A549 (cell line): ENCODE data around the gene IGFBP5. TPM values are rescaled to one million over a fixed set of nuclear protein-coding genes. Genes with fewer than 3 reads are reported as not detected.

Experiments used
- ATAC-seq, 2 experiments: fragments of 200-7000 bp in 1 of 2; fragments of >200 bp in 1 of 2; cut with Nextera tagmentation in 1 of 2; cut with Tn5 transposase in 1 of 2; 3 replicates each; pipeline versions ENCODE4 v1.8.0 to v1.9.1; 2018 to 2020; ENCODE audit warnings: mild to moderate bottlenecking in 1 of 2, moderate library complexity in 1 of 2
- CTCF ChIA-PET: fragments of 300-600 bp; sonication (Branson Sonifier 250); formaldehyde crosslinking; extraction: SDS; loops from one replicate; lab custom pipeline; 2021; ENCODE audit warnings: antibody characterized with exemption, inconsistent platforms; lab: Yijun Ruan, JAX
- POLR2A ChIA-PET: fragments of 350-600 bp; formaldehyde crosslinking; extraction: SDS; loops from one replicate; lab custom pipeline; 2021; ENCODE audit warnings: antibody characterized with exemption, inconsistent platforms; lab: Yijun Ruan, JAX
- DNase-seq, 2 experiments: peaks; one replicate each; pipeline versions ENCODE4 v3.0.0 to v3.0.0-alpha.2; 2011 to 2016; ENCODE audit warnings: low read depth in 1 of 2, low spot score in 1 of 2
- FAIRE-seq: peaks from 2 replicates; lab custom pipeline; 2011; peaks lifted over from hg19 to GRCh38; lab: Jason Lieb, UNC
- H3K27ac ChIP-seq, 2 experiments: fragments of >200 bp; sonication (Bioruptor Twin); formaldehyde crosslinking; 3 replicates each; pipeline ENCODE4 v1.5.1; 2016 to 2017
- H3K4me1 ChIP-seq: fragments of >200 bp; sonication (Bioruptor Twin); formaldehyde crosslinking; 3 replicates; pipeline ENCODE4 v1.6.1; 2016
- H3K4me2 ChIP-seq: fragments of >200 bp; sonication (Bioruptor Twin); formaldehyde crosslinking; 3 replicates; pipeline ENCODE4 v1.6.1; 2016
- H3K4me3 ChIP-seq: fragments of >200 bp; sonication (Bioruptor Twin); formaldehyde crosslinking; 3 replicates; pipeline ENCODE4 v1.5.1; 2016
- H3K9me3 ChIP-seq: fragments of >200 bp; sonication (Bioruptor Twin); formaldehyde crosslinking; 3 replicates; pipeline ENCODE4 v1.6.1; 2016
- BCL3 ChIP-seq: fragments of >200 bp; sonication (Bioruptor Twin); formaldehyde crosslinking; IDR thresholded peaks from 3 replicates; pipeline ENCODE4 v1.6.1; 2016
- BHLHE40 ChIP-seq: IDR thresholded peaks from 2 replicates; pipeline ENCODE4 v1.6.1; 2012; ENCODE audit warnings: low read depth, low read length, inconsistent platforms
- CBX8 ChIP-seq: fragments of 200-600 bp; sonication (generic); IDR thresholded peaks from 2 replicates; pipeline ENCODE4 v1.6.1; 2016
- CEBPB ChIP-seq, 2 experiments: fragments of >200 bp in 1 of 2; sonication (Bioruptor Twin) in 1 of 2; formaldehyde crosslinking in 1 of 2; IDR thresholded peaks; 2 replicates each; pipeline ENCODE4 v1.6.1; 2012 to 2016
- CHD4 ChIP-seq: fragments of 200-600 bp; sonication (generic); IDR thresholded peaks from 2 replicates; pipeline ENCODE4 v1.6.1; 2016; ENCODE audit warnings: antibody characterized with exemption, mild to moderate bottlenecking, borderline replicate concordance
- FOXS1 ChIP-seq: fragments of 250-450 bp; sonication (Bioruptor Pico); IDR thresholded peaks from 2 replicates; pipeline ENCODE4 v1.5.0; 2020; ENCODE audit warnings: mild to moderate bottlenecking, moderate library complexity
- GATA3 ChIP-seq: IDR thresholded peaks from 2 replicates; pipeline ENCODE4 v1.6.1; 2012; ENCODE audit warnings: borderline replicate concordance
- HEYL ChIP-seq: fragments of 250-450 bp; sonication (Bioruptor Pico); IDR thresholded peaks from 2 replicates; pipeline ENCODE4 v1.8.0; 2021; ENCODE audit warnings: mild to moderate bottlenecking, moderate library complexity
- HMGXB4 ChIP-seq: fragments of 250-450 bp; sonication (Bioruptor Pico); IDR thresholded peaks from 2 replicates; pipeline ENCODE4 v1.5.0; 2021; ENCODE audit warnings: mild to moderate bottlenecking, moderate library complexity, borderline replicate concordance
- HOXA7 ChIP-seq: fragments of 250-450 bp; sonication (Bioruptor Pico); IDR thresholded peaks from 2 replicates; pipeline ENCODE4 v1.5.0; 2020; ENCODE audit warnings: mild to moderate bottlenecking, moderate library complexity
- JUN ChIP-seq, 2 experiments: fragments of >200 bp; sonication (Bioruptor Twin); formaldehyde crosslinking; IDR thresholded peaks; 2 replicates in 1 of 2; 3 replicates in 1 of 2; pipeline ENCODE4 v1.6.1; 2016 to 2017
- JUNB ChIP-seq: fragments of >200 bp; sonication (Bioruptor Twin); formaldehyde crosslinking; IDR thresholded peaks from 2 replicates; pipeline ENCODE4 v1.6.1; 2016
- KDM1A ChIP-seq: fragments of 200-600 bp; sonication (generic); IDR thresholded peaks from 2 replicates; pipeline ENCODE4 v1.6.1; 2016; ENCODE audit warnings: low read depth, mild to moderate bottlenecking
- MAX ChIP-seq: IDR thresholded peaks from 2 replicates; pipeline ENCODE4 v1.6.1; 2012
- MYC ChIP-seq: IDR thresholded peaks from 2 replicates; pipeline ENCODE4 v1.6.1; 2012; ENCODE audit warnings: mild to moderate bottlenecking, inconsistent platforms, low read length, improper control_type of control experiment, borderline replicate concordance
- NFE2L2 ChIP-seq: fragments of 150-350 bp; conservative IDR thresholded peaks from 2 replicates; pipeline ENCODE4 v1.6.1; 2014; ENCODE audit warnings: low read length
- NPAS2 ChIP-seq: fragments of 250-450 bp; sonication (Bioruptor Pico); IDR thresholded peaks from 2 replicates; pipeline ENCODE4 v1.8.0; 2022; ENCODE audit warnings: mild to moderate bottlenecking, moderate library complexity, borderline replicate concordance
- PBX3 ChIP-seq: IDR thresholded peaks from 2 replicates; pipeline ENCODE4 v1.6.1; 2012
- PHF8 ChIP-seq: fragments of 200-600 bp; sonication (generic); IDR thresholded peaks from 2 replicates; pipeline ENCODE4 v1.6.1; 2016; ENCODE audit warnings: low read depth, mild to moderate bottlenecking, antibody characterized with exemption, moderate library complexity, borderline replicate concordance
- POLR2A ChIP-seq: IDR thresholded peaks from 2 replicates; pipeline ENCODE4 v1.6.1; 2012; ENCODE audit warnings: mild to moderate bottlenecking, low read length
- POLR2AphosphoS2 ChIP-seq: conservative IDR thresholded peaks from 2 replicates; pipeline ENCODE4 v1.6.1; 2012; ENCODE audit warnings: low read length, improper control_type of control experiment, inconsistent platforms
- RCOR1 ChIP-seq: fragments of 150-350 bp; IDR thresholded peaks from 2 replicates; pipeline ENCODE4 v1.6.1; 2014; ENCODE audit warnings: antibody characterized with exemption, low read length, low read depth
- RNF2 ChIP-seq: fragments of 200-600 bp; sonication (generic); IDR thresholded peaks from 2 replicates; pipeline ENCODE4 v1.6.1; 2016; ENCODE audit warnings: low read depth, mild to moderate bottlenecking, antibody characterized with exemption, moderate library complexity, borderline replicate concordance
- SMC3 ChIP-seq: fragments of >200 bp; sonication (Bioruptor Twin); formaldehyde crosslinking; IDR thresholded peaks from 3 replicates; pipeline ENCODE4 v1.6.1; 2018; ENCODE audit warnings: inconsistent platforms
- TFCP2L1 ChIP-seq: fragments of 250-450 bp; sonication (Bioruptor Pico); IDR thresholded peaks from 2 replicates; pipeline ENCODE4 v1.5.0; 2021; ENCODE audit warnings: mild to moderate bottlenecking
- ZC3H11A ChIP-seq: fragments of 450-650 bp; IDR thresholded peaks from 2 replicates; pipeline ENCODE4 v1.6.1; 2014; ENCODE audit warnings: antibody characterized with exemption, mild to moderate bottlenecking
- ZFP36 ChIP-seq: fragments of 450-650 bp; IDR thresholded peaks from 2 replicates; pipeline ENCODE4 v1.6.1; 2014; ENCODE audit warnings: borderline replicate concordance; ENCODE audit not compliant: partially characterized antibody
- ZNF302 ChIP-seq: fragments of 250-450 bp; sonication (Bioruptor Pico); IDR thresholded peaks from 2 replicates; pipeline ENCODE4 v1.9.0; 2021; ENCODE audit warnings: inconsistent platforms, mild to moderate bottlenecking, moderate library complexity
- WGBS: methylation state at CpG from one replicate; pipeline ENCODE4 v1.1.6; 2017; ENCODE audit errors: missing lambda C conversion rate; 5-methylcytosine and 5-hydroxymethylcytosine counted together
- polyA plus RNA-seq, 4 experiments: library from polyadenylated mRNA; depleted of rRNA in 3 of 4; stranded (reverse); fragments of >200 nt; fragmentation: RNase III in 1 of 4; extraction: RNeasy Plus Mini Kit Qiagen cat#74134 plus additional on column Dnase treatment in 1 of 4; gene quantifications; 2 replicates in 3 of 4; 3 replicates in 1 of 4; pipeline ENCODE4 v1.2.3, GENCODE V29; 2011 to 2017

Gene IGFBP5
- polyA plus RNA-seq, 2 of the 4 experiments (the other 2 are of a cell fraction): 0.23 to 0.97 TPM

DNA sequence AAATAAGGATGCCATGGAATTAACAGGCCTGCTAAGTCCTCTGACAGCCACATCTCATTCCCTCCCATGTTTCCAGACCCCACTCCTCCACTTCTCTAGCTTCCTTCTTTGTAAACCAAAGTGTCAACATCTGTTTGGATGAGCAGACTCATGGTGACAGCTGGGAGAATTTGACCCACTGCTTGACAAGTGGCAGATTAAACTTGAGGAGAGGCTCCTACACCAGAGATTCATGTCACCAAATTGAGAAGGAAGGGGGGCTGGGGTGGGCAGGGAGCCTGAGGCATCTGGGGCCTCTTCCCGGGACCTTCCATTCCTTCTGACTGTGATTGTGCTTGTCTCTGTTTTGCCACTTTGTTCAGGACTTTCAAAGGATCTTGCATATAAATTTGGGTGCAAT is 41.0 kb upstream of the IGFBP5 start:
- DNase-seq: no peak
- no peak for FAIRE-seq
- H3K4me3 ChIP-seq: no peak overlapping the region
- H3K9me3 ChIP-seq: no peaks in the 10 kb centered on the region
- WGBS: 0% methylated on average over 1 of the region's 1 CpG
- TF ChIP-seq HMGXB4 (CRISPR knock-in tag): no peak
- TF ChIP-seq CEBPB (IDR thresholded peaks at IDR 0.05): no peak
- no peak for TF ChIP-seq SMC3
- no peak for TF ChIP-seq HEYL (CRISPR knock-in tag)
- TF ChIP-seq NFE2L2: no peak
- no peak for TF ChIP-seq PHF8
- no peak for TF ChIP-seq BHLHE40
- TF ChIP-seq TFCP2L1 (CRISPR knock-in tag): no peak
- TF ChIP-seq MAX: no peak
- TF ChIP-seq ZFP36: no peak
- no peak for TF ChIP-seq KDM1A
- TF ChIP-seq ZC3H11A: no peak
- no peak for TF ChIP-seq ZNF302
- TF ChIP-seq JUNB: no peak
- TF ChIP-seq RNF2: no peak
- no peak for TF ChIP-seq NPAS2 (CRISPR knock-in tag)
- no peak for TF ChIP-seq MYC
- no peak for TF ChIP-seq BCL3
- TF ChIP-seq POLR2A: no peak
- ATAC-seq: no peak
- ChIA-PET POLR2A (no interaction called here), CTCF (interaction anchor here (0.6 to 1.5 kb wide), 3 partner anchors 9 to 977 kb away, joined by 3 to 4 read pairs (median 3); no protein-coding TSS in a partner anchor)
- H3K27ac ChIP-seq: no peak overlapping the region
- H3K4me1 ChIP-seq: no peaks in the 10 kb centered on the region
- H3K4me2 ChIP-seq: no peak overlapping the region

GRCh38 chr2:216735668-216736067 is 40.3 kb upstream of the IGFBP5 start:
- no peaks in the 10 kb centered on the region for H3K9me3 ChIP-seq
- ChIA-PET POLR2A (no interaction called here), CTCF (interaction anchor here (0.6 to 1.5 kb wide), 5 partner anchors 9 to 977 kb away, joined by 3 to 4 read pairs (median 3); no protein-coding TSS in a partner anchor)
- DNase-seq: no peak
- H3K4me2 ChIP-seq: no peak overlapping the region
- no peak overlapping the region for H3K4me3 ChIP-seq
- no peak for TF ChIP-seq HMGXB4 (CRISPR knock-in tag)
- TF ChIP-seq ZNF302: no peak
- TF ChIP-seq BCL3: no peak
- no peak for TF ChIP-seq RCOR1
- no peak for TF ChIP-seq CBX8
- no peak for TF ChIP-seq POLR2AphosphoS2
- no peak for TF ChIP-seq NFE2L2
- no peak for TF ChIP-seq JUN (IDR thresholded peaks at IDR 0.05)
- TF ChIP-seq BHLHE40: no peak
- no peak for TF ChIP-seq KDM1A
- TF ChIP-seq HOXA7 (CRISPR knock-in tag): no peak
- TF ChIP-seq PBX3: no peak
- no peak for TF ChIP-seq GATA3
- no peak for TF ChIP-seq CHD4
- no peak for TF ChIP-seq FOXS1 (CRISPR knock-in tag)
- FAIRE-seq: no peak
- H3K4me1 ChIP-seq: no peaks in the 10 kb centered on the region
- no peak overlapping the region for H3K27ac ChIP-seq
- no peak for ATAC-seq
